Measurements from ENCODE around the gene KIFBP. TPM values are rescaled to one million over a fixed set of nuclear protein-coding genes. Genes with fewer than 3 reads are reported as not detected.

The KIFBP gene
- polyA plus RNA-seq, 4 donors: 33.3 to 40.8 (median 36.8) TPM

DNA sequence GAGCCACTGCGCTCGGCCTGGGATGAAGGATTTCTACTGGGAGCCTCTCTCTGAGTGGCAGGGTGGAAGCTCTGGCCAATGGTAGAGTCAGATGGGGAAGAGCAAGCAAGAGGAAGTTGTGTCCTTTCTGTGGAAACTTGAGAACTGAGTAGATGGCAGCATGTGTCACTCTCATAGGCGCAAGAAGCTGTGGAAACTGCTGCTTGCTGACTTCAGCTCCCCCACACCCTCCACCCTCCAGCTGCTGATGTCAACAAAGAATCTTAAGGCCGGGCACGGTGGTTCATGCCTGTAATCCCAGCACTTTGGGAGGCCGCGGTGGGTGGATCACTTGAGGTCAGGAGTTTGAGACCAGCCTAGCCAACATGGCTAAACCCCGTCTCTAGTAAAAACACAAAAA, 59.5 kb downstream of the KIFBP start:
- no peak for DNase-seq (ENCODE audit: low read depth in 4 of 4, low spot score in 3 of 4)

DNA sequence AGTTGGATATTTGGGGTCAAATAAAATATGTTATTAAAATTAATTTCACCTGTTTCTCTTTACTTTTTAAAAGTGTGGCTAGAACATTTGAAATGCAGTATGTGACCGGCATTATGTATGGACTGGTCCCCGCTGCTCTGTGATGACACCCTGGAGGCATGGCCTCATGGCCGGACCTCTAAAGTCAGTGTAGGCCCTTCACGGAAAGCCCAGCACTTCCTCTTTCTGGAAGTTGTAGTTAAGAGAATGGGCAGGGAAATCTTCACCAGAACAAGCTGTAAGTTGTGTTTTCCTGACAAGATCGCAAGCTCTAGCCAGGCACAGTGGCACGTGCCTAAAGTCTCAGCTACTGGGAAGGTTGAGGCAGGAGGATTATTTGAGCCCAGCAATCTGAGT, 61.0 kb downstream of the KIFBP start:
- no peak for DNase-seq (ENCODE audit: low read depth in 4 of 4, low spot score in 3 of 4)

- DNase-seq (ENCODE audit: low read depth in 4 of 4, low spot score in 3 of 4): no peak
Observed at GRCh38 chr10:69051303-69051702, 62.7 kb downstream of the KIFBP start.

DNA sequence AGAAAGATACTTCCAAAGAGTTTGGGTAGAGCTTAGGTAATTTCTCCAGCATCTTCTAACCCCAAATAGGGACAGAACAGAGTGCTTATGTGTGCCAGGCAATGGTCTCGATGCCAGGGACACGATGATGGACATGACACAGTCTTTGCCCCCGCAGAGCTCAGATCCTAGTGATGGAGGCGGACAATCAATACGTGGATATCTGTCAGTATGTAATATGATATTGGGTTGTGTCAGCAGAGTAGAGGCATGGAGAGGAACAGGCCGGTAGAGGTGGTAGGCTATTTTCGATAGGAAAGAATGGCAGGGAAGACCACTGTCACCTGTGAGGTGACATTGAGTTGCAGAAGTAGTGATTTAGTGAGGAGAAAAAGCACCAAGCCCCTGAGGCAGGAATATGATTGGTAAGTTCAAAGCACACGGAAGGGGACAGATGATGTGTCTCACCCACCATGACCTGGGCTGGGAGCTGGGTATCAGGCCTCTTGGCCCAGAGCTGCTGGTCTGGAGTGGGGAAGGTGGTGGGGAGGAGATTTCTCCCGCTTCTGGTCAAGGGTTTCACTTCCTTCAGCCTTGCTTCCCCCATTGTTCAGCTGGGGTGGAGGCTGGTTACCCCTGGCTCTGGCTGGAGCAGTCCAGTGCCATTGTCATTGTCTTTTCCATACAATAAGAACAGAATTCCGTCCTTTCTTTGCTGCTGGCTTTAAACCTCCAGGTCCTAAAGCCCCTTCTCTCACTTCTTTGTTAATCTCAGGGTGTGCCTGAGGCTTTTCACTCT, 63.3 kb downstream of the KIFBP start:
- no peak for DNase-seq (ENCODE audit: low read depth in 4 of 4, low spot score in 3 of 4)

DNA sequence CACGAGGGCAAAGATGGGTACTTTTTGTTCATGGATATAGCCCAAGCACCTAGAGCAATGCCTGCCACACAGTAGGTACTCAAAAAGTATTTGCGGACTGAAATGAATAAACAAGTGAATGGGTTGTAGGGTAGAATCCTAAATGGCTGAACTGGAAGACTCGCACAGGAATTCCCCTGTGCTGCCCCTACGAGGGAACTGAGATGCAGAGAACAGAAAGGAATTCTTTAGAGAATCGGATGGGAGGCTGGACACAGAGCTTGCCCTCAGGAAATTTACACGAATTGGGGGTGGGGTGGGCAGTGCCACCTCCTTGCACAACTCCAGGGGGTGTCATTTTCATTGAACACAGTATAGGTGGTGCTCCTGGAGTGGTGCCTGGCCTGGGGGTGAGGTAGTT, 64.1 kb downstream of the KIFBP start:
- DNase-seq (ENCODE audit: low read depth in 4 of 4, low spot score in 3 of 4): no peak

GRCh38 chr10:69055241-69055640, 66.6 kb downstream of the KIFBP start:
- DNase-seq (ENCODE audit: low read depth in 4 of 4, low spot score in 3 of 4): no peak

DNA sequence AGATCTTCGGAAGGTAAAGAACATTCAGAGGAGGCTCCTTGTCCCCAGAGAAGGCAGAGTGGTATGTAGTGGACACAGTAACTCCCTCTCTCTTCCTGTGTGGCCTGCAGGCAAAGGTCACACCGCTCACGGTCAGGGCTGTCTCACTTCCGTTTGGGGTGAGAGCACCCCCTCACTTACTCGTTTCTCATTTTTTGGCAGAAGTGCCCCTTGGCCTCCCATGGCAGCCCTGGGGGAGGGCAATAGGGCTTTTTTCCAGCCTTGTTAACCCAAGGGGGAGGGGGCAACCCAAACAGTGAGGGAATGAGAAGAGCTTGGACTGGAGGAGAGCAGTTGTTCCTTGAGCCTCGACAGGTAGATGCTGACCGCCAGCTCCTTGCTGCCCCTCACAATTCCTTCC, 67.5 kb downstream of the KIFBP start:
- no peak for DNase-seq (ENCODE audit: low read depth in 4 of 4, low spot score in 3 of 4)

DNA sequence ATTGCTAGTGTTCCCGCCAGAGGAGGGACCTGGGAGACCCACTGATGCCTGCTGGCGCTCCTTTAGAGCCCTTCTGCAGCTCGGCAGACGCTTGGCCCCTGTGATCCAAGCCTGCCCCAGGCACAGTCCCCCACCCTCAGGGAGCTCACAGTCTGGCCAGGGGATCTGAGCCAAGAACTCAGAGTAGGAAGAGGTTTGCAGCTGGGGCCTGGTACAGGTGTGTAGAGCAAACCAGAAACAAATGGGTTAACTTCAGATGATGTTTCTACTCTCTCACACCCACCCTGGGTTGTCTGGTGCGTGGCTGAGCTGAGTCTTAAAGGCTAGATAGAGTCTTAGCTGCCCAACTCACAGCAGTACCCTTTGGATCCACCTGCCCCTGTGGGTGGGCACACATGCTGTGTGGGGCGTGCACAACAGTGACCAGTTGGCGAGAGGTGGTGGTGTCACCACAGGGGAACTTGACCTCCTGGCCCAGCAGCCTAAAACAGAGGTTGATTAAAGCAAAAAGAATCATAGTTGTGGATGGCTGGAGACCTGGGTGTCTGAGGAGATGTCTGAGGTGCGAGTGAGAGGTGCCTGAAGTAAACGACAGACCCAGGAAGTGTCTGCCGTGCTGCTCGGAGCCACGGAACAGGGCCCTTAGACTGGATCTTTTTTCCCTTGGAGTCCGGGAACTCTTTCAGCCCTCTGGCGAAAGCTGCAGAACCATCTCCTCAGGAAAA, 68.1 kb downstream of the KIFBP start:
- no peak for DNase-seq (ENCODE audit: low read depth in 4 of 4, low spot score in 3 of 4)

GRCh38 chr10:69057261-69057950, 68.8 kb downstream of the KIFBP start:
- no peak for DNase-seq (ENCODE audit: low read depth in 4 of 4, low spot score in 3 of 4)

DNA sequence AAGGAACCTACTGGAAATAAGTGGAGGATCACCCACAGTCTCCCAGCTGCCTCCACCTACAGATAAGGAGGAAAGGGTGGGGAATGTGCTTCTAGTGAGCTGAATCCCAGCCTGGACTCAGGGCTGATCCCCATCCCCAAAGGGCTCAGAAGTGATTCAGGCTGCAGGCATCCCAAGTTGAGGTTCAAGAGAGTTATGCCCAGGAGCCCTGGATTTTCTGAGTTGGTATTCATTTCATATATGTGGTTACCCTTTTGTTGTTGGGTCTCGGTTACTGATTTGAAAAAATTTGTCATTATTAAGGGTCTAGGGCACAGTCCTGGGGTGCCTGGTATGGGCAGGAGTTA, 69.3 kb downstream of the KIFBP start:
- DNase-seq (ENCODE audit: low read depth in 4 of 4, low spot score in 3 of 4): no peak

DNA sequence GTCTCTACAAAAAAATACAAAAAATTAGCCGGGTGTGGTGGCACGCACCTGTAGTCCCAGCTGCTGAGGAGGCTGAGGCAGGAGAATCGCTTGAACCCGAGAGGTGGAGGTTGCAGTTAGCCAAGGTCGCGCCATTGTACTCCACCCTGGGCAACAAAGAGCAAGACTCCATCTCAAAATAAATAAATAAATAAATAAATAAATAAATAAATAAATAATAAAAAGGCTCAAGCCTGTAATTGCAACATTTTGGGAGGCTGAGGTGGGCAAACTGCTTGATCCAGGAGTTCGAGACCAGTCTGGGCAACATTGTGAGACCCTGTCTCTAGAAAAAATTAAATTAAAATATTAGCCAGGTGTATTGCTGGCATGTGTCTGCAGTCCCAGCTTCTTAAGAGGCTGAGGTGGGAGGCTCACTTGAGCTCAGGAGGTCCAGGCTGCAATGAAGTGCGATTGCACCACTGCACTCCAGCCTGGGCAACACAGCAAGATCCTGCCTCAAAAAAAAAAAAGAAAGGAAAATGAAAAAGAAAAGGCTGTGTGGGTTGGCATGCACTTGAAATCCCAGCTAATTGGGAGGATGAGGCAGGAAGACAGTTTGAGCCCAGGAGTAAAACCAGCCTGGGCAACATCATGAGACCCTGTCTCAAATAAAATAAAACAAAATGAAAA, 71.7 kb downstream of the KIFBP start:
- DNase-seq (ENCODE audit: low read depth in 4 of 4, low spot score in 3 of 4): no peak

DNA sequence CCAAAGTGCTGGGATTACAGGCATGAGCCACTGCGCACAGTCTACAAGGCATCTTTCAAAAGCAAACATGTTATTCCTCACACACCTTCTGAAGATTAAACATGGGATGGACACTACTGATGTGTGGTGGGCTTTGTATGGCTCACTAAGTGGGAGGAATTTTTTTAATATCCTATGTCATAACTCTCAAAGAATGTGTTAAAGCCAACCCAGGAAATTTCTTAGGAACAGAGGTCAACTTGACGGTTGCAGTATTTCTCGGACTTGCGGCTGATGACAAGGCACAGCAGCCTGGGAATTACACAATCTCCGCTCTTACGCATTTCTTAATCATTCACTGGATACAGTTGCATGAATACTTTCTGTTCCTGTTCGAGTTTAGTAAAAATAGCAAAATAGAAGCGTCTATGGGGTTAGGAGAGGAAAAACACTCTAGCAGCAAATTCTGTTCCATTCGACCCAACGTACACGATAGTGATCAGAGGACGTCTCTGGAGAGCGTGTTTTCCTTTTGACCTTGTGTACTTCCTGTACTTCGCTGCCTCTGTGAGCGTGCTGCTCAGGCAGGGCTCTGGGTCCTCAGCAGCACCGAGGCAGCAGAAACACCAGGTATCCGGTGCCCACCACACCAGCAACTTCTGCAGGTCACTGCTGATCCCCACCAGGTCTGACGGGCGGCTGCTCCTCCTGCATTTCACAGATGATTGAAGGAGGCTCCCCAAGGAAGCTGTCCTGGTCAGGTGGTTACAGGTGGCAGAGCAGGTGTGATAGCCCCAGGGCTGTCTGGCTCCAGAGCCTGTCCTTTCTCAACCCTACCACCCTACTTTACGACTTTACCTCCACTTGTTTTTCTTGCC, 72.9 kb downstream of the KIFBP start:
- peak; percentile 22 to 36 (median 32) for DNase-seq (ENCODE audit: low read depth in 4 of 4, low spot score in 3 of 4)

DNA sequence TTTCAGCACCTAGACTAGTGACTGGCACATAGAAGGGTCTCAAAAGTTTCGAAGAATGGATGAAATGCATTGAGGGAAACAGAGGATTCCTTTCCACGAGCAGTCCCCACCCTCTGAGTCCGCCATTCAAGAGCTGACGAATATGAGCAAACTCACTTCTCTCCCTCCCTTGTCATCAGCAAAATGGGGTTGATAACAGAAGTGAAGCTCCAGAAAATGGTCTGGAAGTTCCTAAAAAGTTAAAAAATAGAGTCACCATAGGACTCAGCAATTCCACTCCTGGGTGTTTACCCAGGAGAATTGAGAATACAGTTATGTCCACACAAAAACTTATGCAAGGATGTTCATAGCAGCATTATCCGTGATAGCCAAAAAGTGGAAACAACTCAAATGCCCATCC, 74.3 kb downstream of the KIFBP start:
- DNase-seq (ENCODE audit: low read depth in 4 of 4, low spot score in 3 of 4): no peak

DNA sequence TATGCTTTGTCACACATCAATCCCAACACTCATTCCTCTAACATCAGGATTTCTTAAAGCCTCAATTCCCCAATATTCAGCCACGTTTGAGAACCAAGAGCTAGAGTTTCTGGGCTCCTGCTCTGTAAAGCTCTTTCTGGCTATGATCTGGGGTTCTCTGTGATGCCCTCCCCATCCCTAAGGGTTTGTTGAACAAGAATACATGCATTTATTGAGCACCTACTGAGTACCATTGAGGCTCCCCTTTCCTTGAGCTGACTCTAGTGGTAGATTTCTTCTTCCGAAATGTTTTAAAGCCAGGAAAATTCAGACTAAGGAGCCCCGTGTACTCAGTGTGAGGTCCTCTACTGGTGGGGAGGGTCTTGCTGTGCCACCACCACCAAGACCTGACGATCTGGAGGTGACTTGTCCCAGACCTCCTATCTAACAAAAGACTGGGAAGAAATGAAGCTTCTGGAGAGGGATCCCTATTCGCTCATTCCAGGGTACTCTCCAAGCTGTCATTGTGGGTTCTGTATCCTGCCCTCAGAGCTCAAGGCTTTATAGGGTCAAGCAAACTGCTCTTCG, 76.2 kb downstream of the KIFBP start:
- no peak for DNase-seq (ENCODE audit: low read depth in 4 of 4, low spot score in 3 of 4)

DNA sequence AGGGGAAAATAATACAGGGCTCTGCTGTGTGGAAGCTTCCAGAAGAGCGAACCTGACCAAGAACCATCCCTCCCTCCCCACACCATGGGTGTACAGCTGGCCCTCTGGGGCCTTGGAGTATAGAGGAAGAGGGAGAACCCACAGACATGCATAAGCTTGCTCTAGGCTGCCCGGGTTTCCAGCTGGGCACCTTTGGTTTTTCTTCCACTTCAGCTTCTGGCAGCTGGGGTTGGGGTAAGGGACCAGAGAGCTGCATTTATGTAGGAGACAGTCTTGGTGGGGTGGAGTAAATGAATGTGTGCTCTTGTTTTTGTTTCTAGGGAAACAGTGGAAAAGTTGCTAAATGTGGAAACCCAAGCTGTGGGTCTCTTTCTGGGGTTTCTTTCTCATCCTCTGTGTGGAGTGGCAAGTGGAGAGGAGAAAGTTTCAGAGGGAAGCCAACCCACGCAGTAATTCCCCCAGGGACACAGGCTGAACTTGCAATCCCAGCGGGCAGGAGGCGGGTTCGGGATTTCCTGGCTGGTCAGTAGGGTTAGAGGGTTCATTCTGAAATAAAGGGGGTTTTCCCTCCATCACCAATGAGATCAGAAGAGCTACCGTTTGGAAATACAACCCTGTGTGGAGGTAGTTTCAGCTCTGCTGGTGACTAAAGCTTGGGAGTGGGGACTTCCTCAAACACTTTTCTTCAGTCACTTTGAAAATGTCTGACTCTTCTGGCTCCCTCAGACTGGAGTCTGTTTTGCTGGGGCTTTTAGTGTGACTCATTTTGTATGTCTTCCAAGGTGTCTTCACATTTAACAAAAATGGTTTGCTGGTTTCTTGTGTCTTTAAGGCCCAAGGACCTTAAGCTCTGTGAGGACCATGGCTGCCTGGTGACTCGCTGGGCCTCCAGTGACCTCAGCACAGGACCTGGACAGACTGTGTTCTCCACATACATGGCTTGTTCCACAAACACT, 77.1 kb downstream of the KIFBP start:
- no peak for DNase-seq (ENCODE audit: low read depth in 4 of 4, low spot score in 3 of 4)
